Right atrium auricular region (tissue), 2 donors: ENCODE data around the gene REL. TPM values are rescaled to one million over a fixed set of nuclear protein-coding genes. Genes with fewer than 3 reads are reported as not detected.

Experiments
- DNase-seq: peaks from one replicate; pipeline ENCODE4 v3.0.0-alpha.2; 2019; ENCODE audit warnings: low spot score
- H3K27ac ChIP-seq, 2 donors: fragments of 200-600 bp; sonication (generic); 1 replicate in 1 of 2; 2 replicates in 1 of 2; pipeline ENCODE4 v1.5.1; 2016 to 2019
- H3K27me3 ChIP-seq, 2 donors: fragments of 200-600 bp; sonication (generic); one replicate each; pipeline versions ENCODE4 v1.5.1 to v1.6.0; 2017 to 2019
- H3K36me3 ChIP-seq: fragments of 200-600 bp; sonication (generic); one replicate; pipeline ENCODE4 v1.5.1; 2016
- H3K4me1 ChIP-seq, 2 donors: fragments of 200-600 bp; sonication (generic); one replicate each; pipeline versions ENCODE4 v1.5.1 to v1.6.0; 2017 to 2019
- H3K4me3 ChIP-seq, 2 donors: fragments of 200-600 bp; sonication (generic); 1 replicate in 1 of 2; 2 replicates in 1 of 2; pipeline ENCODE4 v1.5.1; 2017 to 2019; ENCODE audit warnings: mild to moderate bottlenecking in 1 of 2, moderate library complexity in 1 of 2
- H3K9me3 ChIP-seq, 2 donors: fragments of 200-600 bp; sonication (generic); one replicate each; pipeline ENCODE4 v1.5.1; 2019
- CTCF ChIP-seq, 2 donors: fragments of 200-600 bp; sonication (generic); IDR thresholded peaks; one replicate each; pipeline ENCODE4 v1.5.1; 2019; ENCODE audit warnings: antibody characterized with exemption in 2 of 2
- total RNA-seq, 2 donors: library from RNA; depleted of rRNA; stranded (reverse); fragments of >200 nt; gene quantifications; one replicate each; pipeline ENCODE4 v1.1.0, GENCODE V29; 2016

Gene REL
- total RNA-seq, 2 donors from 2014 or later, result 6.0 to 7.3 TPM

DNA sequence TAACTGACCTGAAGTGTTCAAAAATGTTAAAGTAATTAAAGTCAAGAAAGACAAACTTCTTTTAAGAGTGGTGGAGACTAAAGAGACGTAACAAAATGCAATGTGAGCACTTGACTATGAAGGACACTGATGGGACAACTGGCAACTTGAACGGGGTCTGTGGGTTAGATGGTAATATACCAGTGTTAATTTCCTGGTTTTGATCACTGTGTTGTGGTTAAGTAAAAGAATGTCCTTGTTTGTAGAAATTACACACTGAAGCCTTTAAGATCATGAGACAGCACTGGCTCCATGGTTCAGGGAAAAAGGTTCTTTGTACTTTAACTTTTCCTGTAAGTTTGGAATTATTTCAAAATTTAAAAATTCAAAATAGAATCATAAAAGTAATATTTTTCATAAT is 58.2 kb downstream of the REL start:
- Histone ChIP-seq H3K27me3 (no peaks in the 10 kb centered on the region), H3K36me3 (no peaks in the 10 kb centered on the region), H3K4me3 (no peak overlapping the region), H3K4me1 (no peaks in the 10 kb centered on the region), H3K9me3 (no peaks in the 10 kb centered on the region), H3K27ac (no peak overlapping the region)
- TF ChIP-seq CTCF (IDR thresholded peaks at IDR 0.05), result no peak
- DNase-seq, result no peak

GRCh38 chr2:60945341-60945740 is 64.0 kb downstream of the REL start:
- H3K27ac ChIP-seq, result no peak overlapping the region
- no peaks in the 10 kb centered on the region for H3K4me1 ChIP-seq
- no peaks in the 10 kb centered on the region for H3K9me3 ChIP-seq
- no peak for DNase-seq
- H3K4me3 ChIP-seq, result no peak overlapping the region
- H3K36me3 ChIP-seq, result no peaks in the 10 kb centered on the region
- TF ChIP-seq CTCF (IDR thresholded peaks at IDR 0.05), result no peak
- no peaks in the 10 kb centered on the region for H3K27me3 ChIP-seq

DNA sequence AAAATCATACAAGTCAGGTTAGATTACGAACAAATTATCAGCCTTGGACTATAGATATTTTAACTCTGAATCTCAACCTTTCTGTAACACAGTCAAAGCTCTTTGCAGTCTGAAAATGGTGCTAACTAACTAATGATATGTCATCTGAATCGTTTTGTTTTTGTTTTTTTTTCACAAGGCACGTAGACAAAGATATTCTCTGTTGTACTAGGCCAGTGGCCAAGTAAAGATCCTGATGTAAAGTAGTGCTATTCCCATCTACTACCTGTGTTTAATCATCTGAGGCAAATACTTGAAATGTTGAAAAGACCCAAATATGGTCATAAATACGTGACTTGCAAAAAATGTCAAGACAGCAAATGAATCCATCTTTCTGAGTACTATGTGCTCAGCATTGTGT is 65.7 kb downstream of the REL start:
- H3K27ac ChIP-seq, result no peak overlapping the region
- no peaks in the 10 kb centered on the region for H3K27me3 ChIP-seq
- TF ChIP-seq CTCF (IDR thresholded peaks at IDR 0.05), result no peak
- no peak for DNase-seq
- H3K4me3 ChIP-seq, result no peak overlapping the region
- no peaks in the 10 kb centered on the region for H3K9me3 ChIP-seq
- H3K36me3 ChIP-seq, result no peaks in the 10 kb centered on the region
- H3K4me1 ChIP-seq, result no peaks in the 10 kb centered on the region

GRCh38 chr2:60948161-60948560 is 66.8 kb downstream of the REL start:
- DNase-seq, result no peak
- Histone ChIP-seq H3K4me1 (no peaks in the 10 kb centered on the region), H3K27ac (no peak overlapping the region), H3K27me3 (no peaks in the 10 kb centered on the region), H3K4me3 (no peak overlapping the region), H3K36me3 (peaks cover 4% of the 10 kb centered on the region), H3K9me3 (no peaks in the 10 kb centered on the region)
- no peak for TF ChIP-seq CTCF (IDR thresholded peaks at IDR 0.05)

DNA sequence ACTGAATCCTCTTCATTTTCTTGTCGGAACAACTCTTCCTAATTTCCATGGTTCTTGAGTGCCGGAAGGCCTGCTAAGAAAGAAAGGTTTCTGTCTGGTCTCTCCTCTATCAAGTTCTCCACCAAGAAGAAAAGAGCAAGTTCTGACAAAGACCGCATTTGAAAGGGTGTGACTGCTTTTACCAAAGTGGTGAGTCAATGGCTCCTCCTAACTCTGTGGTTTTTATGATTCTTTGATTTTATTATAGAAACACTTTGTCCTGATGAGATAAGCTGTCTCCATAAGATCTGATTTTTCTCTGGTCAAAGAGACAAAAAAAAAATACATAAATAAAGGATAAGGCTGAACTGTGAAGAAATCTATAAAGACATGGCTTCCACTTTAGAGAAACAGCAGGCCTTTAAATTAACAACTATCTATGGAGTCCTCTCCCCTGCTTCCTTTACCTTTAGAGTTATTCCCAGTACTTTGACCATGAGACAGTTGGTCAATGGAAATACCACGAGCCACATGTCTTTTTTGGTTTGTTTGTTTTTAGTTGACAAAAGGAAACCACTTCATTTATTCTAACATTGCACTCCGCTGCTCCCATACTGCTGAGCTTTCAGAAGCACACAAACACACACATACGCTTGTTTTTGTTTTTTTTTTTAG is 67.7 kb downstream of the REL start:
- Histone ChIP-seq H3K9me3 (no peaks in the 10 kb centered on the region), H3K4me1 (no peaks in the 10 kb centered on the region), H3K36me3 (peaks cover 4% of the 10 kb centered on the region), H3K27ac (no peak overlapping the region), H3K27me3 (no peaks in the 10 kb centered on the region), H3K4me3 (no peak overlapping the region)
- TF ChIP-seq CTCF (IDR thresholded peaks at IDR 0.05), result no peak
- DNase-seq, result no peak

DNA sequence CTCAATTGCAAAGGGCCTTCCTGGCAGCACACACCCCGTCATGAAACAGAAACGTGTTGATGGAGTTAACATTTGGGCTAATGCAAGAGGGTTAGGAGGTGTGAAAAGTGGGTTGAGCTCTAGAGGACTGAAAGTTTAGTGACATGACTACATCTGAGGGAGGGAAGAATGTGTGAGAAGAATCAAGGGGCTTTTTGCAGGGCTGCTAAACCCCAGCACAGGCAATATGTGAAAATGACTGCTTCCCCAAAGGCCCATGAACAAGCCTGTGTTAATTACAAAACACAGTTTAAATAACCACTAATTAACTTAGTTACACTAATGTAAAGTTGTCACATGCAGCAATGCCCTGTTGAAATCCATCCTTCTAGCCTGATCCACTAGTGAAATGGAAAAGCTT is 72.8 kb downstream of the REL start:
- DNase-seq, result no peak
- no peak overlapping the region for H3K27ac ChIP-seq
- H3K36me3 ChIP-seq, result peaks cover 4% of the 10 kb centered on the region
- H3K27me3 ChIP-seq, result no peaks in the 10 kb centered on the region
- no peak overlapping the region for H3K4me3 ChIP-seq
- no peaks in the 10 kb centered on the region for H3K9me3 ChIP-seq
- H3K4me1 ChIP-seq, result no peaks in the 10 kb centered on the region
- TF ChIP-seq CTCF (IDR thresholded peaks at IDR 0.05), result no peak
